Stimulated activated memory B cell treated with anti-CD40 and anti-IgM and Interleukin-4, amounts not matched to agents 10 μg/mL and 1 μg/mL and 100 μg/mL, for 72 hours (primary cell): Measurements from ENCODE around the gene KBTBD8.

ENCODE experiments used
- ATAC-seq: fragments of 150-1000 bp; cut with Tn5 transposase; 2 replicates; pipeline ENCODE4 v1.10.0; 2021
- H3K27ac Mint-ChIP-seq: one replicate; pipeline ENCODE4 v1.8.0; 2022; ENCODE audit warnings: mild to moderate bottlenecking, mixed read lengths
- H3K27me3 Mint-ChIP-seq: one replicate; pipeline ENCODE4 v1.8.0; 2022; ENCODE audit warnings: mixed read lengths
- H3K36me3 Mint-ChIP-seq: one replicate; pipeline ENCODE4 v1.8.0; 2022; ENCODE audit warnings: mixed read lengths
- H3K4me1 Mint-ChIP-seq: one replicate; pipeline ENCODE4 v1.8.0; 2022; ENCODE audit warnings: mixed read lengths
- H3K4me3 Mint-ChIP-seq: one replicate; pipeline ENCODE4 v1.8.0; 2022; ENCODE audit warnings: mild to moderate bottlenecking, moderate library complexity, mixed read lengths
- H3K9me3 Mint-ChIP-seq: one replicate; pipeline ENCODE4 v1.8.0; 2022; ENCODE audit warnings: mixed read lengths

KBTBD8 gene

GRCh38 chr3:66998113-66998903 is at the start of gene KBTBD8:
KBTBD8 (plus strand) TSS chr3:66998307; CDS start chr3:66998356, 49 bp downstream.
- Mint-ChIP-seq H3K27ac (peak within 1 kb of the TSS; percentile 81), H3K4me1 (peaks cover 21% of the 10 kb centered on the region), H3K36me3 (peaks cover 12% of the 10 kb centered on the region), H3K4me3 (peak within 1 kb of the TSS; percentile 85), H3K9me3 (no peaks in the 10 kb centered on the region), H3K27me3 (no peaks in the 10 kb centered on the region)
- peak; percentile 97 for ATAC-seq

- no peak overlapping the region for H3K4me3 Mint-ChIP-seq
- ATAC-seq = no peak
- H3K4me1 Mint-ChIP-seq = no peaks in the 10 kb centered on the region
- H3K27ac Mint-ChIP-seq = no peak overlapping the region
- H3K9me3 Mint-ChIP-seq = no peaks in the 10 kb centered on the region
- no peaks in the 10 kb centered on the region for H3K36me3 Mint-ChIP-seq
- H3K27me3 Mint-ChIP-seq = no peaks in the 10 kb centered on the region
These were observed 49.3 kb upstream of the KBTBD8 start for GRCh38 chr3:66948838-66949237.

GRCh38 chr3:66949898-66950297 is 48.2 kb upstream of the KBTBD8 start:
- Mint-ChIP-seq H3K4me3 (no peak overlapping the region), H3K27me3 (no peaks in the 10 kb centered on the region), H3K9me3 (no peaks in the 10 kb centered on the region), H3K4me1 (no peaks in the 10 kb centered on the region), H3K27ac (no peak overlapping the region), H3K36me3 (no peaks in the 10 kb centered on the region)
- no peak for ATAC-seq

GRCh38 chr3:66952357-66952756 is 45.8 kb upstream of the KBTBD8 start:
- no peak for ATAC-seq
- H3K4me1 Mint-ChIP-seq = no peaks in the 10 kb centered on the region
- H3K27ac Mint-ChIP-seq = no peak overlapping the region
- no peaks in the 10 kb centered on the region for H3K27me3 Mint-ChIP-seq
- no peaks in the 10 kb centered on the region for H3K9me3 Mint-ChIP-seq
- no peak overlapping the region for H3K4me3 Mint-ChIP-seq
- H3K36me3 Mint-ChIP-seq = no peaks in the 10 kb centered on the region

- no peaks in the 10 kb centered on the region for H3K4me1 Mint-ChIP-seq
- no peak for ATAC-seq
- no peak overlapping the region for H3K27ac Mint-ChIP-seq
- no peaks in the 10 kb centered on the region for H3K36me3 Mint-ChIP-seq
- no peaks in the 10 kb centered on the region for H3K27me3 Mint-ChIP-seq
- H3K9me3 Mint-ChIP-seq = no peaks in the 10 kb centered on the region
- no peak overlapping the region for H3K4me3 Mint-ChIP-seq
These were observed 44.1 kb upstream of the KBTBD8 start for GRCh38 chr3:66953934-66954445.

- Mint-ChIP-seq H3K9me3 (no peaks in the 10 kb centered on the region), H3K27me3 (peaks cover 9% of the 10 kb centered on the region), H3K36me3 (no peaks in the 10 kb centered on the region), H3K4me3 (no peak overlapping the region), H3K4me1 (no peaks in the 10 kb centered on the region), H3K27ac (no peak overlapping the region)
- no peak for ATAC-seq
These were observed 41.4 kb upstream of the KBTBD8 start for GRCh38 chr3:66956742-66957141.

GRCh38 chr3:66957367-66957766 is 40.7 kb upstream of the KBTBD8 start:
- H3K27ac Mint-ChIP-seq = no peak overlapping the region
- ATAC-seq = no peak
- H3K4me3 Mint-ChIP-seq = no peak overlapping the region
- no peaks in the 10 kb centered on the region for H3K4me1 Mint-ChIP-seq
- H3K9me3 Mint-ChIP-seq = no peaks in the 10 kb centered on the region
- H3K36me3 Mint-ChIP-seq = no peaks in the 10 kb centered on the region
- H3K27me3 Mint-ChIP-seq = peaks cover 15% of the 10 kb centered on the region

GRCh38 chr3:66958067-66958466 is 40.0 kb upstream of the KBTBD8 start:
- H3K36me3 Mint-ChIP-seq = no peaks in the 10 kb centered on the region
- H3K27me3 Mint-ChIP-seq = peaks cover 22% of the 10 kb centered on the region
- ATAC-seq = no peak
- H3K4me1 Mint-ChIP-seq = no peaks in the 10 kb centered on the region
- no peak overlapping the region for H3K4me3 Mint-ChIP-seq
- no peaks in the 10 kb centered on the region for H3K9me3 Mint-ChIP-seq
- H3K27ac Mint-ChIP-seq = no peak overlapping the region

GRCh38 chr3:66962664-66963063 is 35.4 kb upstream of the KBTBD8 start:
- Mint-ChIP-seq H3K36me3 (no peaks in the 10 kb centered on the region), H3K27me3 (peaks cover 26% of the 10 kb centered on the region), H3K27ac (no peak overlapping the region), H3K9me3 (no peaks in the 10 kb centered on the region), H3K4me1 (no peaks in the 10 kb centered on the region), H3K4me3 (no peak overlapping the region)
- no peak for ATAC-seq

GRCh38 chr3:66971245-66971644 is 26.9 kb upstream of the KBTBD8 start:
- ATAC-seq = no peak
- Mint-ChIP-seq H3K36me3 (no peaks in the 10 kb centered on the region), H3K4me3 (no peak overlapping the region), H3K9me3 (no peaks in the 10 kb centered on the region), H3K27ac (peak overlapping the region; percentile 87), H3K27me3 (no peaks in the 10 kb centered on the region), H3K4me1 (peaks cover 13% of the 10 kb centered on the region)

- Mint-ChIP-seq H3K4me1 (peaks cover 13% of the 10 kb centered on the region), H3K36me3 (no peaks in the 10 kb centered on the region), H3K4me3 (peak overlapping the region; percentile 75), H3K27ac (peak overlapping the region; percentile 87), H3K9me3 (no peaks in the 10 kb centered on the region), H3K27me3 (no peaks in the 10 kb centered on the region)
- peak; percentile 98 for ATAC-seq
These were observed 26.1 kb upstream of the KBTBD8 start for GRCh38 chr3:66971891-66972551.

GRCh38 chr3:66980791-66981190 is 17.3 kb upstream of the KBTBD8 start:
- Mint-ChIP-seq H3K36me3 (no peaks in the 10 kb centered on the region), H3K4me1 (no peaks in the 10 kb centered on the region), H3K27ac (no peak overlapping the region), H3K4me3 (no peak overlapping the region), H3K27me3 (no peaks in the 10 kb centered on the region), H3K9me3 (no peaks in the 10 kb centered on the region)
- no peak for ATAC-seq

- Mint-ChIP-seq H3K4me3 (no peak overlapping the region), H3K27ac (no peak overlapping the region)
These were observed 15.0 kb upstream of the KBTBD8 start for GRCh38 chr3:66983101-66983500.

GRCh38 chr3:66985336-66985920 is 12.7 kb upstream of the KBTBD8 start:
- Mint-ChIP-seq H3K4me3 (no peak overlapping the region), H3K27ac (no peak overlapping the region), H3K4me1 (no peaks in the 10 kb centered on the region), H3K27me3 (no peaks in the 10 kb centered on the region), H3K36me3 (no peaks in the 10 kb centered on the region), H3K9me3 (no peaks in the 10 kb centered on the region)
- ATAC-seq = no peak

More at GRCh38 chr3:66983101-66983500, 15.0 kb upstream of the KBTBD8 start:
- no peak for ATAC-seq
- Mint-ChIP-seq H3K9me3 (no peaks in the 10 kb centered on the region), H3K27me3 (no peaks in the 10 kb centered on the region), H3K4me1 (no peaks in the 10 kb centered on the region), H3K36me3 (no peaks in the 10 kb centered on the region)

- Mint-ChIP-seq H3K36me3 (no peaks in the 10 kb centered on the region), H3K4me1 (no peaks in the 10 kb centered on the region), H3K4me3 (no peak overlapping the region), H3K27me3 (no peaks in the 10 kb centered on the region), H3K9me3 (no peaks in the 10 kb centered on the region), H3K27ac (no peak overlapping the region)
- no peak for ATAC-seq
These were observed 11.7 kb upstream of the KBTBD8 start for GRCh38 chr3:66986406-66986805.
